ENCODE measurements around the gene IRS1.

Gene IRS1

GRCh38 chr2:226726546-226726945 lies 73.1 kb downstream of the IRS1 start:
- no peak for DNase-seq (ENCODE audit: low read depth in 2 of 2)

- no peak for DNase-seq (ENCODE audit: low read depth in 2 of 2)
These were observed 74.3 kb downstream of the IRS1 start for GRCh38 chr2:226725126-226725860.

DNA sequence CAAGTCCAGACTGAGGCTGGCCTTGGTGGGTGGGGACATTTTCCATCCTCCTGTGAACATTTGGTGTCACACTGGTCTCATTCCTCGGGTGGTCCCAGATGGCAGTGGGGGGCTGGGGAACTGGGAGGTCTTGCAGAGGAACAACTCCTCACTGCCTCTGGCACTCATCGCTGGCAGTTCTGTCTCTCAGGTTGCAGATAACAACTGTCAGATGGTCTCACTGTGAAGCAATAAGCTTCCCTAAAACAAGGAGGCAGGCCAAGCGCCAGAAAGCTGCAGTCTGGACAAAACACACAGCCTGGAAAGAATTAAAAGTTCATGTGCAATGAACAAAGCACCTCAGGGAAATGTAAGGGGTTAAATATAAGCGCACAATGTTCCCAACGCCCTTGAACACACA lies 78.1 kb downstream of the IRS1 start:
- no peak for DNase-seq (ENCODE audit: low read depth in 2 of 2)

GRCh38 chr2:226720948-226721347 lies 78.7 kb downstream of the IRS1 start:
- no peak for DNase-seq (ENCODE audit: low read depth in 2 of 2)

GRCh38 chr2:226717719-226718118 lies 81.9 kb downstream of the IRS1 start:
- DNase-seq (ENCODE audit: low read depth in 2 of 2), result no peak

- DNase-seq (ENCODE audit: low read depth in 2 of 2), result no peak
These were observed 83.5 kb downstream of the IRS1 start for GRCh38 chr2:226716126-226716525.

DNA sequence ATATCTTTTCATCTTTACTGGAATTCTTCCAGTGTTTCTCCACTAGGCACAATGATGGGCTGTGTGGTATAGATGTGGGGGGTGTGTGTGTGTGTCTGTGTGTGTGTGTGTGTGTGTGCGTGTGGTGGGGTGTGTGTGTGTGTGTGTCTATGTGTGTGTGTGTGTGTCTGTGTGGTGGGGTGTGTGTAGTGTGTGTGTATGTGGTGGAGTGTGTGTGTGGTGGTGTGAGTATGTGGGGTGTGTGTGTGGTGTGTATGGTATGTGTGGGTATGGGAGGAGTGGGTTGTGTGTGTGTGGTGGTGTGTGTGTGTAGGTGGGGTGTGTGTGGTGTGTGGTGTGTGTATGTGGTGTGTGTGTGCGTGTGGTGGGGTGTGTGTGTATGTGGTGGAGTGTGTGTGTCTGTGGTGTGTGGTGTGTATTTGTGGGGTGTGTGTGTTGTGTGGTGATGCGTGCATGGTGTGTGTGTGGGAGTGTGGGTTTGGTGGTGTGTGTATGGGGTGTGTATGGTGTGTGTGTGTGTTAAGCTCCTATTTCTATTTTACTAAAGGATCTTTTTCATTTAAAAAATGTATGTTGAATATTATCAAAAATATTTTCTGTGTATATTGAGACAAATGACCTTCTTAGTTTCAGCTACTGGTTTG lies 84.2 kb downstream of the IRS1 start:
- DNase-seq (ENCODE audit: low read depth in 2 of 2), result no peak

- DNase-seq (ENCODE audit: low read depth in 2 of 2), result no peak
These were observed 86.7 kb downstream of the IRS1 start for GRCh38 chr2:226712941-226713340.

DNA sequence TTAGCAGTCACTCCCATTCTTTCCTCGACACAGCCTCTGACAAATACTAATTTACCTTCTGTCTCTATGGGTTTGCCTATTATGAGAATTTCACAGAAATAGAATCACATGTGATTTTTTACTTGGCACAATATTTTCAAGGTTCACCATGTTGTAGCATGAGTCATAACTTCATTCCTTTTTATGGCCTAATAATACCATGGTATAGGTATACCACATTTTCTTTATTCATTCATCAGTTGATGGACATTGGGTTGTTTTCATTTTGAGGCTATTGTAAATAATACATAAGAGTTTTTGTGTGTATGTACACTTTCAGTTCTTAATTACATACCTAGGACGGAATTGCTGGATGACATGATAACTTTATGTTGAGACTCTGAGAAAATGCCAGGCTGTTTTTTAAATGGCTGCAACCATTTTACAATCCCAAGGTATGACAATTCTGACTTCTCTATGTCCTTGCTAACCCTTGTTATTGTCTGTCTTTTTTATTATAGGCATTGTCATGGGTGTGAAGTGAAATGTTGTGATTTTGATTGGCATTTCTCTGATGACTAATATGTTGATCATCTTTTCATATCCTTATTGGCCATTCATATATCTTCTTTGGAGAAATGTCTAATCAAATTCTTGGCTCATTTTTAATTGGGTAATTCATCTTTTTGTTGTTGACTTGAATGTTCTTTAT lies 87.9 kb downstream of the IRS1 start:
- no peak for DNase-seq (ENCODE audit: low read depth in 2 of 2)

- no peak for DNase-seq (ENCODE audit: low read depth in 2 of 2)
These were observed 92.1 kb downstream of the IRS1 start for GRCh38 chr2:226707499-226707898.

DNA sequence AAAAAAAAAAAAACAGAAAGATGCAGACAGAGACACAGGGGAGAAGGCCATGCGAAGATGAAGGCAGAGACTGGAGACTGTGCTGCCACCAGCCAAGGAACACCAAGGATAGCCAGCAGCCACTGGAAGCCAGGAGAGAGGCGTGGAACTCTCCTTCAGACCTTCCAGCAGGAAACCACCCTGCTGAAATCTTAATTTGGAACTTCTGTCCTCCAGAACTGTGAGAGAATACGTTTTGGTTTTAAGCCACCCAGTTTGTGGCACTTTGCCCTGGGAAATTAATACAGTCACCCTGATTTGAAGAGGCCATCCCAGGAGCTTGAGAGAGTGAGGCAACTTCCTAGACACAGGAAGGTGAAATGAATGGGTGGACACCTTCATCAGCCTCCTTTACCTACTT lies 93.7 kb downstream of the IRS1 start:
- no peak for DNase-seq (ENCODE audit: low read depth in 2 of 2)

- DNase-seq (ENCODE audit: low read depth in 2 of 2), result no peak
These were observed 94.3 kb downstream of the IRS1 start for GRCh38 chr2:226705133-226705886.

DNA sequence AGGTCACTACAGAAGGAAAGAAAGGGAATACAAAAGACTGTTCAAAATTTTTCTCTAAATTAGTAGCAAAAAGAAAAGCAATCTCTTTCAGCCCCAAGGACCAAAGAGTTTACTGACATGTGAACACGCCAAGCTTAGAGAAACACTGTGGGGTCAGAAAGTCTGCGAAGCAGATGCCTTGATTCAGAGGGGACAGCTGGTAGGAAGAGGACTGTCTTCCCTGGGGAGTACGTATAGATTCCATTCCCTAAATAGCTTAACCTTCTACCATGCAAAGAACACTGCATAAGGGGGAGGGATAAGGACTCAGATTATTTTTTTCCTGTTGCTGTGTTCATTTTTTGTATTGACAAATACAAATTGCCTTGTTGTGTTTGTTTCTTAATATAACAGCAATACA lies 96.1 kb downstream of the IRS1 start:
- DNase-seq (ENCODE audit: low read depth in 2 of 2), result no peak

DNA sequence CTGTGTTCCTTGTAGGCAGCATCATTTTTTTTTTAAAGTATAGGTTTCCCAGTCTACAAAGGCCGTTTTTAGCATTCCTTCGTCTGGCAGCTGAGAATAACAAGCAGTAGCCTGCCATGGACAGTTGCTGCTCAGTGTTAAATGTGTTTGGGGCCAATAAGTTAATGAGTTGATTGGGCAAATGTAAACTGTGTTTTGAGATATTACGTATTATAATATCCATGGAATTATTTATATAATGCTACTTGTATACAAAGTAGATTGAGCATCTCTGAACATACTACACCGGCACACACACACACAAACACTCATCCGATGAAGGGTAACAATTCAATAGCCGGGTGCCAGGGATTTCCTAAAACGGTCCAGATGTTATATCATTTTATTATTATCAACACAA lies 97.2 kb downstream of the IRS1 start:
- no peak for DNase-seq (ENCODE audit: low read depth in 2 of 2)

DNA sequence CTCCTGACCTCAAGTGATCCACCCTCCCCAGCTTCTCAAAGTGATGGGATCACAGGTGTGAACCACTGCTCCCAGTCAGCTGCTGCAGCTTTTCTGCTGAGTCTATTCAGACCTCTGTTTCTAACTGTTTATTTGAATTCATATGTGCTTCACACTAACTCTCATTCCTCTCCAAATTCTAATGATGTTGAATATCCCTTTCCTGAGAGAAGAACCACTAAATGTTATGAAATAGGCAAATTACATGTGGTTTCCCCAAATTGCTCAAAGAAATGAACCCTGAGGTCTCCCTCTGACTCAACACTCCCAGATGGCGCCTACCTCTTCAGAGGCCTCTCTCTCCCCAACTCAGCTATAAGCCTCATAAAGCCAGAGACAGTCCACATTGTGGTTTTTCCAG lies 98.6 kb downstream of the IRS1 start:
- DNase-seq (ENCODE audit: low read depth in 2 of 2), result no peak

DNA sequence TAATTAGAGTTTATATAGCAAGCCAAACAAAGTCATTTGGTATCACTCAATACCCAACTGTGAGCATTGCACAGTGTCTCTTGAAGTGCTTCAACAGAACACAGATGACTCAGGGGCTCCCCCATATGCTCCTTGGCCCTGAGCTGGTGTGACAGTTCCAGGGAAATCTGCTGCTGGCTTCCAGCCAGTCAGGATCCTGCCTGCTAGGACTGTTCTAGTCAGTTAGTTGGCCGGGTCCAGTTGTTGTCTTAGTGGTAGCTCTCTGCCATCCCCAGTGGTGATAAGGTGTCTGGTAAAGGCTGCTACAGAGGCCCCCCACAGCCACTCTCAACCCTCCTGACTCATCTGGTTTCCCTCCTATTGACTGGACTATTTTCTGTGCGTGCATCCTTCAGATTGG lies 100.3 kb downstream of the IRS1 start:
- no peak for DNase-seq (ENCODE audit: low read depth in 2 of 2)

DNA sequence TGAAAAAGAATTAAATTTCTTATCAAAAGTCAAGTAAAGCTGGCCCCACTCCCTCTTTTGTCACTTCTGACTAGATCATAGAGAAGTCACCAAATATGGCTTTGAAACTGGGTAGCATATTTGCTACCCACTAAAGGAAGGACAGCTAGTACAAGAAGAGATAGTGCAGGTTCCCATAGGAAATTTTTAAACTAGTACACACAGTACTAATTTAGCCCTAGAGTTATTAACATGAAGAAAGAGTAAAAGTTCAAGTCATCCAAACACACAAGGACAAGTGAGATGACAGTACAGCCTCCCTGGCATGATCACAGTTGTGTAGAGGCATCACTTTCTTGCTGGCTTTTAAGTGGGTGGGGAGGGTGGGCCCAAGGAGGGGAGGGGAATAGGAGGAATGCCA lies 100.9 kb downstream of the IRS1 start:
- DNase-seq (ENCODE audit: low read depth in 2 of 2), result no peak

DNA sequence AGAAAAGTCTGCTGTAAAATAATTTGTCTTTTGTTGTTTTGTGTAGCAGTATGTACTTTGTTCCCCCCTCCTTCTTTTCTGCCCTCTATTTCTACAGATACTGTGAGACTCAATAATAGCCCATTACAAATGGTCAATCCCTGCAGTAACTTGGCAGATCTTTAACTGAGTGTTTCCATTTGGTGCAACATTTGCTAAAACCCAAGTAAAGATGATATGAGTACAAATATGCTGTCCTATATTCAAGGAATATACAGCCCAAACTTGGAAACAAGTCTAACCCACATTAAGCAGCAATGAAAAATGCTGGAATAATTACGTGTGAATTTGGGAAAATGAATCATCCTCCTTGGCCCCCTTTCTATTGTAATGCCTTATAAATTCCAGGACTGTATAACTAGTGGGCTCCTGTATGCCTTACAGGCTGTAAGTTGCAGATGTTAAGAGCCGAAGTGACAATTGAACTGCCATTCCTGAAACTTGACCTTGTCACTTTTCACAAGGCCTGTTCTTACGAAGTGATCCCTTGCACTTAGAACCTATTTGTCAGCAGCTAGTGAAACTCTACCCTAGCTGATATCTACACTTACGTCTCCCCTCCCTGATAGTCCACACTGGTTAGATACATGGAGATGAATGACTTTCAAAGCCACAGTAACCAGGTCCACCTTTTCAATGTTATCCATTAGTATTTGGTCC lies 104.9 kb downstream of the IRS1 start:
- DNase-seq (ENCODE audit: low read depth in 2 of 2), result no peak

DNA sequence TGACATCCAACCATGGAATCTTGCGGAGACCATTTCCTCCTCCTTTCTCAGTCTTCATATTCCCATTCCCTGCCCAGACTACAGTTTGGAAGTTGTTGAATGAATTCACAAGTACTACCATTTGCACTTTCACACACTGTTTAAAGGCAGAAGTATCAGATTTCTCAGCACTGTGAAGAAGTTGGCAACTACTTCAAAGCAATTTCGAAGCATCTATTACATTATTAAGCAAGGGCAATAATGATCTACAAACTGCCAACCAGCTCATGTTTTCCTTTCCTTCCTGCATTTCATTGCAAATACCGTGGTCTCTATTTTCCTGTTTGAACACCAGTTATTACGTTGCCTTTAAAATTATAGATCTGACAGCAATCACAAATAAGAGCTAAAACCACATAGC lies 105.5 kb downstream of the IRS1 start:
- no peak for DNase-seq (ENCODE audit: low read depth in 2 of 2)

GRCh38 chr2:226693521-226693920 lies 106.1 kb downstream of the IRS1 start:
- no peak for DNase-seq (ENCODE audit: low read depth in 2 of 2)

DNA sequence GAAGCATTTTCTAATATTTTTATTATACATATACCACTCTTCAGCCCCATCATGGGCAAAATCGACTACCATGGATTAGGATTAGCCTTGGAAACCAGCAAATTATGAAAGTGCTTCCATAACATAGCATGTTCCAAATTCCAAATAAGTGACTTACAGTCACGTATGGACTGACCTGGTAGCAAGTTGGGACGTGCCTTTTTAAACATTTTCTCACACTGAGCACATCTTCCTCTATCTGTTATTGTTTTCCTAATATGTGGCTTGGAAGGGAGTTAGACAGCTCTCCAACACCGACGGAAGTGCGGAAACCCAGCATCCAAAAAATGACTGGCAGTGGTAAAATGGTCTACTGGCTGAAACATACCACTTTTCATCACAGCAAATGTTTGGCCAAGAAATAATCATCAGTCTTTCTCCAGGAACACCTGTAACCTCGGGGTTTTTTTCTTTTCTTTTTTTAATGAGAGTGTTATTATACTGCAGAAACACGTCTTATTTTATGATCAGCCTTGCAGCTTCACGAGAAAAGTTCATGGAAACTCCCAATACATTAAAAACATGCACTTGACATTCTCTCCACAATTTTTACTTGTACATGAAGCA lies 107.0 kb downstream of the IRS1 start:
- DNase-seq (ENCODE audit: low read depth in 2 of 2), result no peak

Data from stimulated activated CD8-positive, alpha-beta memory T cell treated with anti-CD3 and anti-CD28 coated beads, Interleukin-15, amount 100 ng/mL, for 48 hours (primary cell).